Subcutaneous adipose tissue (tissue), 4 donors: ENCODE data around the gene SNHG17. TPM values are rescaled to one million over a fixed set of nuclear protein-coding genes. Genes with fewer than 3 reads are reported as not detected.

ENCODE experiments used
- CTCF ChIP-seq: fragments of 450-650 bp; IDR thresholded peaks from one replicate; pipeline ENCODE4 v1.5.1; 2016; ENCODE audit warnings: low read depth, mild to moderate bottlenecking, control low read depth, antibody characterized with exemption, moderate library complexity
- total RNA-seq, 4 donors: library from RNA; depleted of rRNA; stranded (reverse); fragments of >200 nt; gene quantifications; one replicate each; pipeline ENCODE4 v1.1.0, GENCODE V29; 2016

The SNHG17 gene
- total RNA-seq, 4 donors from 2014 or later = 7.7 to 25.4 (median 20.4) TPM

- TF ChIP-seq CTCF = no peak
Measured at GRCh38 chr20:38405132-38405531, 30.0 kb downstream of the SNHG17 start.

GRCh38 chr20:38404016-38404415 lies 31.1 kb downstream of the SNHG17 start:
- no peak for TF ChIP-seq CTCF

GRCh38 chr20:38402816-38403215 lies 32.3 kb downstream of the SNHG17 start:
- no peak for TF ChIP-seq CTCF

GRCh38 chr20:38402089-38402488 lies 33.0 kb downstream of the SNHG17 start:
- TF ChIP-seq CTCF = no peak

GRCh38 chr20:38395165-38395564 lies 40.0 kb downstream of the SNHG17 start:
- TF ChIP-seq CTCF = no peak

GRCh38 chr20:38393259-38393658 lies 41.9 kb downstream of the SNHG17 start:
- TF ChIP-seq CTCF = no peak

- no peak for TF ChIP-seq CTCF
Measured at GRCh38 chr20:38392356-38392755, 42.8 kb downstream of the SNHG17 start.
